C1 segment of cervical spinal cord (tissue), 14 donors: ENCODE results near the gene AGFG2.
"Not testable (repeated sequence)": the region's sequence is repeated elsewhere in the genome, so short reads cannot be mapped to it uniquely, and the experiment has no call there.

Experiments used
- DNase-seq, 14 donors: peaks; one replicate each; lab custom pipeline; 2025; lab: John Stamatoyannopoulos, UW

Gene AGFG2

GRCh38 chr7:100538654-100539435 is at the start of gene AGFG2:
TSS of gene AGFG2 (plus strand) at chr7:100539203. CDS start at chr7:100539347, 144 bp downstream.
- DNase-seq: peak; percentile 97 to 100 (median 100)

- peak in 13 of 14 donors; percentile 27 to 88 (median 70) for DNase-seq
Measured at GRCh38 chr7:100489824-100490223, 49.2 kb upstream of the AGFG2 start.

GRCh38 chr7:100490483-100491191 is 48.4 kb upstream of the AGFG2 start:
- DNase-seq: no peak

- no peak for DNase-seq
Measured at GRCh38 chr7:100491192-100491578, 47.8 kb upstream of the AGFG2 start.

- DNase-seq: no peak
Measured at GRCh38 chr7:100492738-100493475, 46.1 kb upstream of the AGFG2 start.

GRCh38 chr7:100493476-100494264 is 45.3 kb upstream of the AGFG2 start:
- DNase-seq: peak in 9 of 14 donors; percentile 35 to 69 (median 54)

- no peak for DNase-seq
Measured at GRCh38 chr7:100496509-100496908, 42.5 kb upstream of the AGFG2 start.

- DNase-seq: not testable (repeated sequence)
Measured at GRCh38 chr7:100500743-100501142, 38.3 kb upstream of the AGFG2 start.

GRCh38 chr7:100504031-100504430 is 35.0 kb upstream of the AGFG2 start:
- DNase-seq: not testable (repeated sequence)

GRCh38 chr7:100504887-100505611 is 34.0 kb upstream of the AGFG2 start:
- DNase-seq: no peak

GRCh38 chr7:100506356-100506923 is 32.6 kb upstream of the AGFG2 start:
- DNase-seq: no peak

- peak in 1 of 14 donors; percentile 58 for DNase-seq
Measured at GRCh38 chr7:100509231-100509630, 29.8 kb upstream of the AGFG2 start.

- no peak for DNase-seq
Measured at GRCh38 chr7:100510437-100511239, 28.4 kb upstream of the AGFG2 start.

- DNase-seq: no peak
Measured at GRCh38 chr7:100513212-100513810, 25.7 kb upstream of the AGFG2 start.

- no peak for DNase-seq
Measured at GRCh38 chr7:100515072-100515532, 23.9 kb upstream of the AGFG2 start.

- DNase-seq: no peak
Measured at GRCh38 chr7:100516135-100516812, 22.7 kb upstream of the AGFG2 start.

- DNase-seq: no peak
Measured at GRCh38 chr7:100517305-100517704, 21.7 kb upstream of the AGFG2 start.

GRCh38 chr7:100519580-100519979 is 19.4 kb upstream of the AGFG2 start:
- DNase-seq: no peak
